ENCODE measurements around the gene CKLF.

CKLF gene

GRCh38 chr16:66536525-66536924 lies 15.9 kb upstream of the CKLF start:
- H3K4me1 ChIP-seq (ENCODE audit: control insufficient read depth, insufficient read depth, low read length), result peaks cover 8% of the 10 kb centered on the region
- H3K36me3 ChIP-seq (ENCODE audit: control insufficient read depth, insufficient read depth, low read length, severe bottlenecking), result peaks cover 58% of the 10 kb centered on the region
- H3K9ac ChIP-seq (ENCODE audit: low read length), result no peak overlapping the region
- no peaks in the 10 kb centered on the region for H3K27me3 ChIP-seq (replicated peaks; ENCODE audit: control insufficient read depth, insufficient read depth, low read length)
- H3K9me3 ChIP-seq (ENCODE audit: control insufficient read depth, low read length), result no peaks in the 10 kb centered on the region
- DNase-seq (ENCODE audit: low read depth), result no peak
- H3K4me3 ChIP-seq (ENCODE audit: low read length), result no peak overlapping the region

GRCh38 chr16:66537236-66537635 lies 15.1 kb upstream of the CKLF start:
- DNase-seq (ENCODE audit: low read depth), result no peak
- Histone ChIP-seq H3K4me1 (ENCODE audit: control insufficient read depth, insufficient read depth, low read length) (peaks cover 13% of the 10 kb centered on the region), H3K4me3 (ENCODE audit: low read length) (no peak overlapping the region), H3K36me3 (ENCODE audit: control insufficient read depth, insufficient read depth, low read length, severe bottlenecking) (peaks cover 54% of the 10 kb centered on the region), H3K9me3 (ENCODE audit: control insufficient read depth, low read length) (no peaks in the 10 kb centered on the region), H3K27me3 (replicated peaks; ENCODE audit: control insufficient read depth, insufficient read depth, low read length) (no peaks in the 10 kb centered on the region), H3K9ac (ENCODE audit: low read length) (no peak overlapping the region)

GRCh38 chr16:66538910-66539309 lies 13.5 kb upstream of the CKLF start:
- no peaks in the 10 kb centered on the region for H3K9me3 ChIP-seq (ENCODE audit: control insufficient read depth, low read length)
- H3K9ac ChIP-seq (ENCODE audit: low read length), result no peak overlapping the region
- no peak overlapping the region for H3K4me3 ChIP-seq (ENCODE audit: low read length)
- H3K4me1 ChIP-seq (ENCODE audit: control insufficient read depth, insufficient read depth, low read length), result peaks cover 13% of the 10 kb centered on the region
- no peak for DNase-seq (ENCODE audit: low read depth)
- no peaks in the 10 kb centered on the region for H3K27me3 ChIP-seq (replicated peaks; ENCODE audit: control insufficient read depth, insufficient read depth, low read length)
- H3K36me3 ChIP-seq (ENCODE audit: control insufficient read depth, insufficient read depth, low read length, severe bottlenecking), result peaks cover 57% of the 10 kb centered on the region

DNA sequence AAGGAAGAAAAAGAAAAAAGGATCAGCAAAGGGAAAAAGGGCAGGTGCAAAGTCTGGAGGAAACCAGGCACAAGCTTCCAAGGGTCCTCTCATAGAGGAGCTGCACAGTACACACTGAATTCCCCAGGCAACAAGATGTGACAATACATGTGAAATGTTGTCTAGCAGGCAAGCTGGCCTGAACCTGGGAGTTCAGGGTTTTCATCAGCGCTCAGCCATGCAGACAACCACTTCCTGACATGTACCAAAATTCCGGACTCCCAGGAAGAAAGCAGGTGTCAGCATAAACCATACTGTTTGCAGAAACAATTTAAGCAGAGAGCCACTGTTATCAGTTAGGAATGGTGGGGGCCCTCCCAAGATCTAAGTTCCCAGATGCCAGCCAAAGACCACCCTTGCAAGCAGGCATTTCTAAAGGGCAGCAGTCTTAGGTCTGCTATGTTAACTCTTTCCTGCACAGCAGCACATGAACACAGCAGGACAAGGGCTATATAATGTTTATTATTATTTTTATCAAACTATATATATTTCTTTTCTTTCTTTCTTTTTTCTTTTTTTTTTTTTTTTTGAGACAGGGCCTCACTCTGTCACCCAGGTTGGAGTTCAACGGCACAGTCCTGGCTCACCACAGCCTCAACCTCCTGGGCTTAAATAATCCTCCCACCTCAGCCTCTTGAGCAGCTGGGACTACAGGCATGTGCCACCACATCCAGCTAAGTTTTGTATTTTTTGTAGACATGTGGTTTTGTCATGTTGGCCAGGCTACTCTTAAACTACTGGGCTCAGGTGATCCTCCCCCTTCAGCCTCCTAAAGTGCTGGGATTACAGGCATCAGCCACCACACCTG lies 12.5 kb upstream of the CKLF start:
- no peak overlapping the region for H3K4me3 ChIP-seq (ENCODE audit: low read length)
- no peak overlapping the region for H3K9ac ChIP-seq (ENCODE audit: low read length)
- no peaks in the 10 kb centered on the region for H3K9me3 ChIP-seq (ENCODE audit: control insufficient read depth, low read length)
- peaks cover 62% of the 10 kb centered on the region for H3K36me3 ChIP-seq (ENCODE audit: control insufficient read depth, insufficient read depth, low read length, severe bottlenecking)
- peaks cover 5% of the 10 kb centered on the region for H3K4me1 ChIP-seq (ENCODE audit: control insufficient read depth, insufficient read depth, low read length)
- no peak for DNase-seq (ENCODE audit: low read depth)
- H3K27me3 ChIP-seq (replicated peaks; ENCODE audit: control insufficient read depth, insufficient read depth, low read length), result no peaks in the 10 kb centered on the region

GRCh38 chr16:66541388-66542355 lies 10.7 kb upstream of the CKLF start:
- Histone ChIP-seq H3K27me3 (replicated peaks; ENCODE audit: control insufficient read depth, insufficient read depth, low read length) (no peaks in the 10 kb centered on the region), H3K36me3 (ENCODE audit: control insufficient read depth, insufficient read depth, low read length, severe bottlenecking) (peaks cover 48% of the 10 kb centered on the region), H3K4me3 (ENCODE audit: low read length) (no peak overlapping the region), H3K4me1 (ENCODE audit: control insufficient read depth, insufficient read depth, low read length) (peaks cover 5% of the 10 kb centered on the region), H3K9ac (ENCODE audit: low read length) (no peak overlapping the region), H3K9me3 (ENCODE audit: control insufficient read depth, low read length) (no peaks in the 10 kb centered on the region)
- no peak for DNase-seq (ENCODE audit: low read depth)

DNA sequence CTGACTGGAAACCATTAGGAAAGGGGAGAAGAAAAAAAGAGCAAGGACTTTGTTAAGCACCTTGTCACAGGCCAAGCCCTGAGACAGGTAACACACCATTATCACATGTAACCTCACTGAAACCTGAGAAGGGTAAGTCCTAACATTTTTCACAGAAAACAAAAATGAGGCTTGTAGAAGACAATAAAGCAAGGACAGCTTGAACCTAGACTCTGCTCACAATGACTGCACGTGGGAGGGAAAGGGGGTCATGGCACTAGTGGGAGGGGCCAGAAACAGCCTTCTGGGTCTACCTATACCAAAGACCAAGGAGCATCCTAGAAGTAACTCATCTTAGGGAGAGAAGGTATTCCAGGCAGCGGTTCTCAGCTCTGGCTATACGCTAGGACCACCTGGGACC lies 10.0 kb upstream of the CKLF start:
- peaks cover 41% of the 10 kb centered on the region for H3K36me3 ChIP-seq (ENCODE audit: control insufficient read depth, insufficient read depth, low read length, severe bottlenecking)
- no peak overlapping the region for H3K9ac ChIP-seq (ENCODE audit: low read length)
- no peaks in the 10 kb centered on the region for H3K27me3 ChIP-seq (replicated peaks; ENCODE audit: control insufficient read depth, insufficient read depth, low read length)
- H3K4me1 ChIP-seq (ENCODE audit: control insufficient read depth, insufficient read depth, low read length), result peaks cover 5% of the 10 kb centered on the region
- no peak for DNase-seq (ENCODE audit: low read depth)
- no peak overlapping the region for H3K4me3 ChIP-seq (ENCODE audit: low read length)
- no peaks in the 10 kb centered on the region for H3K9me3 ChIP-seq (ENCODE audit: control insufficient read depth, low read length)

DNA sequence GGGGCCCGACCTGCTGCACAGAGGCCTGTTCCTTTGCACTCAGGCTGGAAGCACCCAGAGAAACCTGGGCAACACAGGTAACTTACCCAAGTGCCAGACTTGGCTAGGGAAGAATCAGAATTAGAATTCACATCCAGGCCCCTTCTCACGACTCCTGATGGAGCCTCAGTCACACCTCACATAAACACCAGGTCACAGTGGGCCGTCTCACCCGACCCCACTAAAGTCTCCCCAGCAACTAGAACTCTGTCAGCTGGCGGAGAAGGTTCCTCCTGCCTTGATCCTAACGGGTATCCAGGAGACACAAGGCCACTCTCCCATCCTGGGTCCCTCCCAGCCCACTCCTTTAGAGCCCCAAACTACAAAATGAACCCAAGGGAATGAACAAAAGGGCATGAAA lies 8.8 kb upstream of the CKLF start:
- peaks cover 32% of the 10 kb centered on the region for H3K36me3 ChIP-seq (ENCODE audit: control insufficient read depth, insufficient read depth, low read length, severe bottlenecking)
- H3K4me1 ChIP-seq (ENCODE audit: control insufficient read depth, insufficient read depth, low read length), result peaks cover 7% of the 10 kb centered on the region
- H3K27me3 ChIP-seq (replicated peaks; ENCODE audit: control insufficient read depth, insufficient read depth, low read length), result no peaks in the 10 kb centered on the region
- H3K9me3 ChIP-seq (ENCODE audit: control insufficient read depth, low read length), result no peaks in the 10 kb centered on the region
- no peak for DNase-seq (ENCODE audit: low read depth)
- no peak overlapping the region for H3K4me3 ChIP-seq (ENCODE audit: low read length)
- H3K9ac ChIP-seq (ENCODE audit: low read length), result no peak overlapping the region

DNA sequence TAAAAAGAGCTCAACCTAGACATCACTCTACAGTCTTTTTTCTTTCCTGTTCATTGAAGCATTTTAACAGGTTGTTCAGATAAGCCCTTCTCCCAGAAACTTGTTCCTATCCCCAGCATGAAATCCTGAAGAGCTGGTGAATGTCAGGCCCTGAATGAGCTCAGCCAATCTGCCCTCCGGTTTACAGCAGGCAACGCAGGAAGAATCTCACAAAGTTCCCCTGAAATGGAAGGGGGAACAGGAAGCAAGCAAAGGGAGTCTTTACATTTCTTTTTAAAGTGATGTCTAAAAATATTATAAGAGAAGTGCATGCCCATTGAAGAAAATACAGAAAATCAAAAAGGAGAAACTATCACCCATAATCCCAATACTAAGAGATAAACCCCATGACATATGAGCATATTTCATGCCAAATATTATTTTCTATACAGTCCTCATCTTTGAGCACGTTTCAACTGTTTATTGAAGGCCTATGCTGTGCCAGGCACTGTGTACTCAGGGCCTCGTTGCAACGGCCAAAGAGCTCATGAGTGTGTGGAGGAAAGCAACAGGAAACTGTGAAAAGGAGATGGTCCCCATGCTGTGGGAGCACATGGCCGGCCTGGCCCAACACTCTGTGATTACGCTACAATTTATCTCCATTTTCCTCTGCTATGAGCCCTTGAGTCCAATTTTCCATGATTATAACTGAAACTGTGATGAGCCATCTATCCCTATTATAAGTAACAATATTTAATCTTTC lies 8.2 kb upstream of the CKLF start:
- peaks cover 27% of the 10 kb centered on the region for H3K36me3 ChIP-seq (ENCODE audit: control insufficient read depth, insufficient read depth, low read length, severe bottlenecking)
- peaks cover 14% of the 10 kb centered on the region for H3K4me1 ChIP-seq (ENCODE audit: control insufficient read depth, insufficient read depth, low read length)
- no peaks in the 10 kb centered on the region for H3K27me3 ChIP-seq (replicated peaks; ENCODE audit: control insufficient read depth, insufficient read depth, low read length)
- no peak for DNase-seq (ENCODE audit: low read depth)
- H3K9ac ChIP-seq (ENCODE audit: low read length), result no peak overlapping the region
- no peaks in the 10 kb centered on the region for H3K9me3 ChIP-seq (ENCODE audit: control insufficient read depth, low read length)
- no peak overlapping the region for H3K4me3 ChIP-seq (ENCODE audit: low read length)

- DNase-seq (ENCODE audit: low read depth), result no peak
- Histone ChIP-seq H3K36me3 (ENCODE audit: control insufficient read depth, insufficient read depth, low read length, severe bottlenecking) (peaks cover 14% of the 10 kb centered on the region), H3K27me3 (replicated peaks; ENCODE audit: control insufficient read depth, insufficient read depth, low read length) (no peaks in the 10 kb centered on the region), H3K9ac (ENCODE audit: low read length) (no peak overlapping the region), H3K9me3 (ENCODE audit: control insufficient read depth, low read length) (no peaks in the 10 kb centered on the region), H3K4me3 (ENCODE audit: low read length) (no peak overlapping the region), H3K4me1 (ENCODE audit: control insufficient read depth, insufficient read depth, low read length) (peaks cover 30% of the 10 kb centered on the region)
Observed at GRCh38 chr16:66547101-66547989, 5.0 kb upstream of the CKLF start.

DNA sequence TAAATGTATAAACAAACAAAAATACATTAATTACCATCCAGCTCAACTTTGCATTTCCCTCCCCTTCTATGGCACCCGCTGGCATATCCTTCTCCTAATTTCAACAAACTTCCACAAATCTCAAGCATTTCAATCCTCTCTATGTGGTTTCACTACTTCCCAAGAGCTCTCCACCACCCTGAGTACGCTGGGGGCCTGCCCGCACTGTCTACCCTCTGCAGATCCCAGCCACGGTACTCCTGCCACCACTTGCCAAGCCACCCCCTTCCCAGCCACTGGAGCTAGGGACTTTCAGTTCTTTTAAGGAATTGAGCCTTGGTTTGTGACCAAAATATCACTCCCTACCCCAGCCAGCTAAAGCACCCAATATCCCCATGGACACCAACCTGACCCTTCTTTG lies 4.3 kb upstream of the CKLF start:
- no peak for DNase-seq (ENCODE audit: low read depth)
- Histone ChIP-seq H3K4me1 (ENCODE audit: control insufficient read depth, insufficient read depth, low read length) (peaks cover 33% of the 10 kb centered on the region), H3K36me3 (ENCODE audit: control insufficient read depth, insufficient read depth, low read length, severe bottlenecking) (peaks cover 14% of the 10 kb centered on the region)

More for the DNA sequence above, 4.3 kb upstream of the CKLF start:
- no peak overlapping the region for H3K4me3 ChIP-seq (ENCODE audit: low read length)
- no peaks in the 10 kb centered on the region for H3K27me3 ChIP-seq (replicated peaks; ENCODE audit: control insufficient read depth, insufficient read depth, low read length)
- peak overlapping the region; percentile 97 for H3K9ac ChIP-seq (ENCODE audit: low read length)
- H3K9me3 ChIP-seq (ENCODE audit: control insufficient read depth, low read length), result no peaks in the 10 kb centered on the region

Measured in adipocyte (in vitro differentiated cells).